Kidney (tissue), 14 donors: ENCODE data around the gene SLC1A2. TPM values are rescaled to one million over a fixed set of nuclear protein-coding genes. Genes with fewer than 3 reads are reported as not detected.

Source experiments
- DNase-seq, 5 donors: peaks; one replicate each; pipeline ENCODE4 v3.0.0-alpha.2; 2013 to 2020
- FAIRE-seq: peaks from 2 replicates; lab custom pipeline; 2012; peaks lifted over from hg19 to GRCh38; lab: Jason Lieb, UNC
- H3K27ac ChIP-seq, 2 donors: one replicate each; pipeline ENCODE4 v1.7.0; 2013; ENCODE audit warnings: low read depth in 2 of 2, low read length in 2 of 2, inconsistent platforms in 1 of 2
- H3K27me3 ChIP-seq: one replicate; pipeline ENCODE4 v1.7.1; 2013; ENCODE audit warnings: low read length, inconsistent platforms; ENCODE audit not compliant: control insufficient read depth, insufficient read depth
- H3K36me3 ChIP-seq, 3 donors: one replicate each; pipeline versions ENCODE4 v1.7.0 to v1.7.1; 2013; ENCODE audit warnings: low read length in 3 of 3, control low read depth in 1 of 3, inconsistent platforms in 1 of 3; ENCODE audit not compliant: insufficient read depth in 3 of 3, control insufficient read depth in 2 of 3
- H3K4me1 ChIP-seq, 3 donors: one replicate each; pipeline versions ENCODE4 v1.7.0 to v1.7.1; 2013; ENCODE audit warnings: low read length in 3 of 3, inconsistent platforms in 1 of 3, low read depth in 1 of 3; ENCODE audit not compliant: control insufficient read depth in 2 of 3, insufficient read depth in 2 of 3
- H3K4me3 ChIP-seq, 3 donors: one replicate each; pipeline versions ENCODE4 v1.7.0 to v1.8.1; 2013; ENCODE audit warnings: low read length in 3 of 3, control low read depth in 1 of 3, inconsistent platforms in 1 of 3
- H3K9ac ChIP-seq, 3 donors: one replicate each; pipeline versions ENCODE4 v1.7.0 to v1.7.1; 2013; ENCODE audit warnings: low read length in 3 of 3, control low read depth in 1 of 3, inconsistent platforms in 1 of 3
- H3K9me3 ChIP-seq, 3 donors: one replicate each; pipeline versions ENCODE4 v1.7.0 to v1.7.1; 2013; ENCODE audit warnings: low read length in 3 of 3, control low read depth in 1 of 3, inconsistent platforms in 1 of 3; ENCODE audit not compliant: control insufficient read depth in 2 of 3, insufficient read depth in 1 of 3
- intact Hi-C: fragments of 100-400 bp; cut with DNase I; formaldehyde crosslinking; loops from one replicate; pipeline ENCODE4 v1.11.1; 2022
- polyA plus RNA-seq: library from polyadenylated mRNA; stranded (reverse); fragments of 350-450 nt; fragmentation: Illumina TruSeq; extraction: RNeasy Lipid Tissue Mini Kit (QIAGEN cat#74804); gene quantifications from one replicate; pipeline ENCODE4 v1.2.3, GENCODE V29; 2014; ENCODE audit warnings: low read depth, low replicate concordance; ENCODE audit not compliant: insufficient read depth
- total RNA-seq: library from RNA; stranded (reverse); fragmentation: NEBNext Ultra II Directional; extraction: Animal tissue kit (Norgen Biotek cat#: 25700); gene quantifications from one replicate; pipeline ENCODE4 v1.2.1, GENCODE V29; 2021
- TF ChIP-seq, protein P1 (sequence below): IDR thresholded peaks from 3 replicates; pipeline ENCODE4 v1.5.1; 2012; ENCODE audit warnings: mild to moderate bottlenecking, moderate library complexity, borderline replicate concordance; ENCODE audit not compliant: insufficient read depth; ENCODE audit errors: extremely low read depth
- donor health status: control.
- donor health status: control.
- donor health status: control.
- donor health status: control.
- donor health status: control.
- donor health status: DM: yes; HTN: yes; CAD: no.
- donor health status: Normal renal cell carcinoma (clear cell type).

SLC1A2 gene
- total and polyA plus RNA-seq, 2 donors from 2014 or later = 0.11 to 0.28 TPM

DNA sequence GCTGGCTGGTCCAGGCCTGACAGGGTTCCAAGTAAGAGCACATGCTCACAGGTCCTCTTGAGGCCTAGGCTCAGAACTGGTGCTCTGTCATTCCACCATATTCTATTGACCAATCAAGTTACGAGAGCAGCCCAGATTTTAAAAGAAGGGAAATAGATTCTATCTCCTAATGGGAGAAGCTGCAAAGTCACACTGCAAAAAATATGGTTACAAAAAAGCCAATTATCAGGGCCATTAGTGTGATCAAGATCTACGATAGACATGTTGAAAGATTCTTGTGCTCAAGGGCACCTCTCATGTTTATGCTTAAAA lies 184.2 kb downstream of the SLC1A2 start:
- H3K4me1 ChIP-seq = no peaks in the 10 kb centered on the region
- intact Hi-C loops = no loop called here
- TF ChIP-seq, protein P1, sequence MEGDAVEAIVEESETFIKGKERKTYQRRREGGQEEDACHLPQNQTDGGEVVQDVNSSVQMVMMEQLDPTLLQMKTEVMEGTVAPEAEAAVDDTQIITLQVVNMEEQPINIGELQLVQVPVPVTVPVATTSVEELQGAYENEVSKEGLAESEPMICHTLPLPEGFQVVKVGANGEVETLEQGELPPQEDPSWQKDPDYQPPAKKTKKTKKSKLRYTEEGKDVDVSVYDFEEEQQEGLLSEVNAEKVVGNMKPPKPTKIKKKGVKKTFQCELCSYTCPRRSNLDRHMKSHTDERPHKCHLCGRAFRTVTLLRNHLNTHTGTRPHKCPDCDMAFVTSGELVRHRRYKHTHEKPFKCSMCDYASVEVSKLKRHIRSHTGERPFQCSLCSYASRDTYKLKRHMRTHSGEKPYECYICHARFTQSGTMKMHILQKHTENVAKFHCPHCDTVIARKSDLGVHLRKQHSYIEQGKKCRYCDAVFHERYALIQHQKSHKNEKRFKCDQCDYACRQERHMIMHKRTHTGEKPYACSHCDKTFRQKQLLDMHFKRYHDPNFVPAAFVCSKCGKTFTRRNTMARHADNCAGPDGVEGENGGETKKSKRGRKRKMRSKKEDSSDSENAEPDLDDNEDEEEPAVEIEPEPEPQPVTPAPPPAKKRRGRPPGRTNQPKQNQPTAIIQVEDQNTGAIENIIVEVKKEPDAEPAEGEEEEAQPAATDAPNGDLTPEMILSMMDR = no peak
- H3K36me3 ChIP-seq = no peaks in the 10 kb centered on the region
- FAIRE-seq = no peak
- H3K27me3 ChIP-seq = no peaks in the 10 kb centered on the region
- DNase-seq = no peak
- no peaks in the 10 kb centered on the region for H3K9me3 ChIP-seq
- no peak overlapping the region for H3K27ac ChIP-seq
- no peak overlapping the region for H3K4me3 ChIP-seq
- no peak overlapping the region for H3K9ac ChIP-seq

DNA sequence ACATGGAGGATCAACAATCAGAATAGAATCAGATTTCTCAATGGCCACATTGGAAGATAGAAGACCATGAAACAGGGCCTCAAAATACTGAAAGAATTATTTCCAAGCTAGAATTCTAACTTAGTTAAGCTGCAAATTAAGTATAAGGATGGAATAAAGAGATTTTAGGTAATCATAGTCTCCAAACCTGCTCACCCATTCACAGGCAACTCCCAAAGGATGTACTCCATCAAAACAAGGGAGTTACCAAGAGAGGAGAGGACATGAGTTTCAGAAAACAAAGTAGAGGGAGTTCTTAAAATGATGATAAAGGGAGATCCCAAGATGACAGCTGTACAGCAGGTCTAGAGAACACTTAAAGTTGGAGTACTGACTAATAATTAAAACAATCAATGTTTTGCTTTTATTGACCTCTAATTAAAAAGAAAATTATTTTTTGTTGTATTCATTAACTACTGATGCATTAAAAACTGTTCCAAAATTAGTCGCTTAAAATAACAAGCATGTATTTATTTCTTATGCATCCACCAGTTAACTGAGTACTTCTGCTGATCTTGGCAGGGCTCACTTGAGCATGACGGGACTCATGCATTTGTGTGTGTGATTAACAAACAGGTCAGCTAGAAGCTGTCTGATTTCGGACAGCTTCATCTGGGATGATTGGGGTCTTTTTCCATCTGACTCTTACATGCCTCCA lies 184.8 kb downstream of the SLC1A2 start:
- no peak overlapping the region for H3K27ac ChIP-seq
- H3K9ac ChIP-seq = no peak overlapping the region
- H3K4me1 ChIP-seq = no peaks in the 10 kb centered on the region
- intact Hi-C loops = no loop called here
- no peaks in the 10 kb centered on the region for H3K36me3 ChIP-seq
- FAIRE-seq (no peak), DNase-seq (no peak)
- no peak overlapping the region for H3K4me3 ChIP-seq
- H3K9me3 ChIP-seq = no peaks in the 10 kb centered on the region
- TF ChIP-seq, protein P1 = no peak
- no peaks in the 10 kb centered on the region for H3K27me3 ChIP-seq

DNA sequence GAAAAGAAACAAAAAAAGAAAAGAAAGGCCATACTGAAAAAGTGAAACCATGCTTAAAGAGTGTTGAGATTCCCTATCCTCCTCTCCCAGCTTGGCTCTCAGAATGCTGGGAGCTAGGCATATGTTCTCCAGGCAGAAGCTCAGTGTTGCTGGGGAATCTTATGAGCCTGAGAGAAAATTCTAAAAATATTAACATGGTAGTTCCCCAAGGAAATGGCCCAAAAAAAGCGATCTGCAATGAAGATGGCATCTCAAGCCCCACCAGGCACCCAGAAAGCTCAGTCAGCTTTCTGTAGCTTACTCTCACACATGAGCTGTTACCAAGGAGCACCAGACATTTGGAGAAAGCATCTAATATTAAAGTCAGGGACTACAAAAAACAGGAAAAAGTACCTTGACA lies 185.8 kb downstream of the SLC1A2 start:
- Histone ChIP-seq H3K36me3 (no peaks in the 10 kb centered on the region), H3K4me1 (no peaks in the 10 kb centered on the region), H3K4me3 (no peak overlapping the region), H3K27me3 (no peaks in the 10 kb centered on the region), H3K9me3 (no peaks in the 10 kb centered on the region), H3K9ac (no peak overlapping the region), H3K27ac (no peak overlapping the region)
- intact Hi-C loops = no loop called here
- FAIRE-seq (no peak), DNase-seq (no peak)
- TF ChIP-seq, protein P1 = no peak

DNA sequence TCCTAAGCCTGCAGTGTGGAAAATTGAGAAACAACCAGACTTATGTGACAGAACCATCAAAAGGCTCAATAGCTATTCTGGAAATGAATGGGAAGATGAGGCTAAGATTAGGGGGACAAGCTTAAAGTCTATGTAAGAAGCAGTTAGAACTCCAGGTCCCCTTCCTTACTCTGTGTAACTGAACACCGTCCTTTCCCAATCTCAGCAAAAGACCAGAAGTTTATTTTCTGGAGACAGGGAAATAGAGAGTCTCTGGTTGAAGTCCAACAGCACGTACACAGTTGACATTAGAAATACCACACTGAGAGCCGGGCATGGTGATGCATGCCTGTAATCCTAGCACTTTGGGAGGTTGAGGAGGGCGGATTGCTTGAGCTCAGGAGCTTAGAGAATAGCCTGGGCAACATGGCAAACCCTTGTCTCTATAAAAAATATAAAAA lies 186.4 kb downstream of the SLC1A2 start:
- no peak overlapping the region for H3K27ac ChIP-seq
- DNase-seq (no peak), FAIRE-seq (no peak)
- no peaks in the 10 kb centered on the region for H3K9me3 ChIP-seq
- H3K36me3 ChIP-seq = no peaks in the 10 kb centered on the region
- no peaks in the 10 kb centered on the region for H3K27me3 ChIP-seq
- H3K4me1 ChIP-seq = no peaks in the 10 kb centered on the region
- intact Hi-C loops = no loop called here
- no peak overlapping the region for H3K9ac ChIP-seq
- no peak overlapping the region for H3K4me3 ChIP-seq
- TF ChIP-seq, protein P1 = no peak
